HG02938 (cell line): Measurements from ENCODE around the gene SIVA1.
"Not testable (repeated sequence)": the region's sequence is repeated elsewhere in the genome, so short reads cannot be mapped to it uniquely, and the experiment has no call there.

ENCODE experiments used
- ATAC-seq: cut with Tn5 transposase; IDR thresholded peaks from one replicate; pipeline ENCODE4 v1.9.1; 2021; ENCODE audit warnings: mild to moderate bottlenecking, moderate library complexity; ENCODE audit not compliant: unreplicated experiment

SIVA1 gene

GRCh38 chr14:104718871-104719270, 34.1 kb upstream of the SIVA1 start:
- no peak for ATAC-seq

GRCh38 chr14:104719343-104719742, 33.6 kb upstream of the SIVA1 start:
- ATAC-seq = no peak

GRCh38 chr14:104721505-104722431, 31.2 kb upstream of the SIVA1 start:
- no peak for ATAC-seq

- no peak for ATAC-seq
These were observed 29.9 kb upstream of the SIVA1 start for GRCh38 chr14:104722938-104723650.

- ATAC-seq = no peak
These were observed 29.1 kb upstream of the SIVA1 start, which contains the start of gene ADSS1 for GRCh38 chr14:104723651-104724406. ADSS1 (plus strand) TSS chr14:104724229; CDS start chr14:104724271, 42 bp downstream.

- no peak for ATAC-seq
These were observed 28.5 kb upstream of the SIVA1 start for GRCh38 chr14:104724407-104724980.

- no peak for ATAC-seq
These were observed 27.8 kb upstream of the SIVA1 start for GRCh38 chr14:104724981-104725771.

GRCh38 chr14:104725772-104726548, 27.0 kb upstream of the SIVA1 start:
- ATAC-seq = no peak

GRCh38 chr14:104726600-104727451, 26.1 kb upstream of the SIVA1 start:
- no peak for ATAC-seq

- no peak for ATAC-seq
These were observed 24.3 kb upstream of the SIVA1 start for GRCh38 chr14:104728631-104729030.

GRCh38 chr14:104729176-104729834, 23.6 kb upstream of the SIVA1 start:
- not testable (repeated sequence) for ATAC-seq

GRCh38 chr14:104729835-104730181, 23.1 kb upstream of the SIVA1 start:
- ATAC-seq = no peak

- ATAC-seq = no peak
These were observed 22.5 kb upstream of the SIVA1 start for GRCh38 chr14:104730487-104730886.

- ATAC-seq = no peak
These were observed 21.3 kb upstream of the SIVA1 start for GRCh38 chr14:104731320-104732294.

- no peak for ATAC-seq
These were observed 20.6 kb upstream of the SIVA1 start for GRCh38 chr14:104732355-104732804.

GRCh38 chr14:104732931-104733681, 19.8 kb upstream of the SIVA1 start:
- ATAC-seq = no peak
